ENCODE data around the gene SNX2. TPM values are rescaled to one million over a fixed set of nuclear protein-coding genes. Genes with fewer than 3 reads are reported as not detected.

Gene SNX2
- total RNA-seq, 1 donor from 2014 or later: 53.8 TPM

- Mint-ChIP-seq H3K4me3 (ENCODE audit: unreplicated experiment) (no peak overlapping the region), H3K27ac (ENCODE audit: unreplicated experiment) (no peak overlapping the region), H3K27me3 (ENCODE audit: low read depth) (no peaks in the 10 kb centered on the region), H3K36me3 (ENCODE audit: low read depth) (peaks cover 1% of the 10 kb centered on the region), H3K4me1 (ENCODE audit: low read depth) (peaks cover 5% of the 10 kb centered on the region), H3K9me3 (ENCODE audit: low read depth) (no peaks in the 10 kb centered on the region)
- TF ChIP-seq CTCF (IDR thresholded peaks at IDR 0.05): no peak
- DNase-seq (ENCODE audit: low spot score): no peak
These were observed 99.4 kb downstream of the SNX2 start for GRCh38 chr5:122874179-122874875.

GRCh38 chr5:122877518-122877917 lies 102.6 kb downstream of the SNX2 start:
- TF ChIP-seq CTCF (IDR thresholded peaks at IDR 0.05): no peak
- Mint-ChIP-seq H3K4me1 (ENCODE audit: low read depth) (peaks cover 5% of the 10 kb centered on the region), H3K27ac (ENCODE audit: unreplicated experiment) (no peak overlapping the region), H3K4me3 (ENCODE audit: unreplicated experiment) (no peak overlapping the region), H3K27me3 (ENCODE audit: low read depth) (no peaks in the 10 kb centered on the region), H3K9me3 (ENCODE audit: low read depth) (no peaks in the 10 kb centered on the region), H3K36me3 (ENCODE audit: low read depth) (peaks cover 1% of the 10 kb centered on the region)
- DNase-seq (ENCODE audit: low spot score): no peak

- DNase-seq (ENCODE audit: low spot score): no peak
- TF ChIP-seq CTCF (IDR thresholded peaks at IDR 0.05): no peak
- Mint-ChIP-seq H3K36me3 (ENCODE audit: low read depth) (no peaks in the 10 kb centered on the region), H3K9me3 (ENCODE audit: low read depth) (no peaks in the 10 kb centered on the region), H3K27me3 (ENCODE audit: low read depth) (no peaks in the 10 kb centered on the region), H3K4me1 (ENCODE audit: low read depth) (peaks cover 9% of the 10 kb centered on the region), H3K27ac (ENCODE audit: unreplicated experiment) (no peak overlapping the region), H3K4me3 (ENCODE audit: unreplicated experiment) (no peak overlapping the region)
These were observed 104.2 kb downstream of the SNX2 start for GRCh38 chr5:122879076-122879475.

Other genes starting within 250 kb of the SNX2 start
- gene SNX24, start 70.5 kb downstream of the SNX2 start, total RNA-seq: 10.2 to 14.3 TPM (median 10.6 TPM) in 3 replicates

All from chondrocyte (in vitro differentiated cells).